PC-3 (cell line): ENCODE measurements around the gene SLC38A3. TPM values are rescaled to one million over a fixed set of nuclear protein-coding genes. Genes with fewer than 3 reads are reported as not detected.

Experiments
- ATAC-seq: fragments of 200-7000 bp; cut with Tn5 transposase; 2 replicates; pipeline ENCODE4 v1.9.1; 2020; ENCODE audit warnings: mild to moderate bottlenecking, moderate library complexity
- BruUV-seq: library from RNA; stranded (reverse); fragments of 400-500 nt; replicated peaks from 2 replicates; lab custom pipeline; 2021; lab: Mats Ljungman, UMichigan
- CTCF ChIA-PET: fragments of 300-600 bp; sonication (Branson Sonifier 250); formaldehyde crosslinking; loops from one replicate; lab custom pipeline; 2022; ENCODE audit warnings: antibody characterized with exemption; lab: Charles Lee
- POLR2A ChIA-PET: fragments of 300-600 bp; sonication (Branson Sonifier 250); formaldehyde crosslinking; loops from one replicate; lab custom pipeline; 2022; ENCODE audit warnings: antibody characterized with exemption; ENCODE audit not compliant: unreplicated experiment; lab: Charles Lee
- DNase-seq: peaks from one replicate; pipeline ENCODE4 v3.0.0-alpha.2; 2015
- H2AFZ ChIP-seq: fragments of 300-600 bp; sonication (generic); 2 replicates; pipeline ENCODE4 v1.6.0; 2016; ENCODE audit warnings: antibody characterized with exemption, low read length
- H3F3A ChIP-seq: fragments of 300-600 bp; sonication (generic); one replicate; pipeline ENCODE4 v1.6.0; 2017; ENCODE audit warnings: antibody characterized with exemption, low read length, control low read depth, mild to moderate bottlenecking; ENCODE audit not compliant: unreplicated experiment
- H3K27ac ChIP-seq: fragments of 300-600 bp; sonication (generic); 2 replicates; pipeline ENCODE4 v1.5.1; 2016; ENCODE audit warnings: mild to moderate bottlenecking, low read length
- H3K27me3 ChIP-seq: fragments of 300-600 bp; sonication (generic); 2 replicates; pipeline ENCODE4 v1.6.1; 2016; ENCODE audit warnings: low read length, mixed read lengths
- H3K36me3 ChIP-seq: fragments of 300-600 bp; sonication (generic); 2 replicates; pipeline ENCODE4 v1.6.1; 2016; ENCODE audit warnings: low read depth, mixed run types, low read length, mixed read lengths
- H3K4me1 ChIP-seq: fragments of 300-600 bp; sonication (generic); 2 replicates; pipeline ENCODE4 v1.5.1; 2016; ENCODE audit warnings: low read length; ENCODE audit not compliant: insufficient read depth
- H3K4me2 ChIP-seq: fragments of 300-600 bp; sonication (generic); 2 replicates; pipeline ENCODE4 v1.6.0; 2016; ENCODE audit warnings: low read length
- H3K4me3 ChIP-seq: fragments of 300-600 bp; sonication (generic); 2 replicates; pipeline ENCODE4 v1.5.1; 2016; ENCODE audit warnings: mild to moderate bottlenecking, low read length, mixed read lengths
- H3K79me2 ChIP-seq: fragments of 300-600 bp; sonication (generic); 2 replicates; pipeline ENCODE4 v1.6.1; 2017; ENCODE audit warnings: low read length, mixed read lengths
- H3K9ac ChIP-seq: fragments of 300-600 bp; sonication (generic); 2 replicates; pipeline ENCODE4 v1.6.0; 2016; ENCODE audit warnings: mild to moderate bottlenecking, low read length
- H3K9me2 ChIP-seq: fragments of 300-600 bp; sonication (generic); replicated peaks from 2 replicates; pipeline ENCODE4 v1.6.1; 2016; ENCODE audit warnings: mixed run types, low read length, mixed read lengths
- H3K9me3 ChIP-seq: fragments of 300-600 bp; sonication (generic); 2 replicates; pipeline ENCODE4 v1.6.1; 2016; ENCODE audit warnings: low read length, mixed read lengths
- H4K20me1 ChIP-seq: fragments of 300-600 bp; sonication (generic); 2 replicates; pipeline ENCODE4 v1.6.1; 2016; ENCODE audit warnings: low read length, mixed read lengths
- CTCF ChIP-seq: fragments of 300-600 bp; sonication (generic); conservative IDR thresholded peaks from 2 replicates; pipeline ENCODE4 v1.5.1; 2017; ENCODE audit warnings: antibody characterized with exemption, low read depth, mild to moderate bottlenecking, low read length
- EZH2 ChIP-seq: fragments of 300-600 bp; sonication (generic); IDR thresholded peaks from one replicate; pipeline ENCODE4 v1.6.1; 2017; ENCODE audit warnings: antibody characterized with exemption, mild to moderate bottlenecking, low read length; ENCODE audit not compliant: unreplicated experiment
- EZH2phosphoT487 ChIP-seq: fragments of 300-600 bp; sonication (generic); IDR thresholded peaks from 2 replicates; pipeline ENCODE4 v1.6.1; 2018; ENCODE audit warnings: mild to moderate bottlenecking, antibody characterized with exemption, low read length, borderline replicate concordance
- intact Hi-C: fragments of 100-400 bp; cut with micrococcal nuclease; formaldehyde crosslinking; loops from 2 replicates; pipeline ENCODE4 v1.9.0; 2023
- total RNA-seq: library from RNA; depleted of rRNA; stranded (reverse); fragments of >200 nt; gene quantifications from 2 replicates; pipeline ENCODE4 v1.2.3, GENCODE V29; 2014

SLC38A3 gene
- total RNA-seq, 1 experiment from 2014 or later = 3.3 TPM

GRCh38 chr3:50160561-50160983 is 44.5 kb upstream of the SLC38A3 start:
- H3K27me3 ChIP-seq = no peaks in the 10 kb centered on the region
- intact Hi-C loops = no loop called here
- no peak overlapping the region for H3K4me3 ChIP-seq
- H2AFZ ChIP-seq = no peak overlapping the region
- H3K9ac ChIP-seq = 0 out of 2 replicates have a peak overlapping the region, but pooled peaks have one; percentile 22
- no peak for DNase-seq
- no peaks in the 10 kb centered on the region for H3F3A ChIP-seq
- ChIA-PET CTCF (no interaction called here), POLR2A (no interaction called here)
- no peaks in the 10 kb centered on the region for H3K9me3 ChIP-seq
- peaks cover 40% of the 10 kb centered on the region for H3K79me2 ChIP-seq
- peaks cover 86% of the 10 kb centered on the region for H3K4me1 ChIP-seq
- ATAC-seq = no peak
- H3K36me3 ChIP-seq = no peaks in the 10 kb centered on the region
- H4K20me1 ChIP-seq = 0 out of 2 replicates have a peak, but pooled peaks cover 10% of the 10 kb centered on the region
- no TSS peak for BruUV-seq
- H3K27ac ChIP-seq = no peak overlapping the region; the same call in 1 of the 2 replicates
- H3K4me2 ChIP-seq = 0 out of 2 replicates have a peak overlapping the region, but pooled peaks have one; percentile 58
- no peaks in the 10 kb centered on the region for H3K9me2 ChIP-seq
- TF ChIP-seq EZH2 (no peak), EZH2phosphoT487 (no peak), CTCF (no peak)

- Histone ChIP-seq H3K4me2 (peak overlapping the region; percentile 58), H3K27me3 (no peaks in the 10 kb centered on the region), H3K4me3 (no peak overlapping the region), H2AFZ (no peak overlapping the region), H3K27ac (peak overlapping the region; percentile 99), H3K79me2 (peaks cover 36% of the 10 kb centered on the region), H3K9ac (peak overlapping the region; percentile 22; the same call in 1 of the 2 replicates), H3F3A (no peaks in the 10 kb centered on the region), H4K20me1 (0 out of 2 replicates have a peak, but pooled peaks cover 3% of the 10 kb centered on the region), H3K9me3 (no peaks in the 10 kb centered on the region), H3K36me3 (no peaks in the 10 kb centered on the region), H3K4me1 (peaks cover 87% of the 10 kb centered on the region), H3K9me2 (no peaks in the 10 kb centered on the region)
- BruUV-seq = no TSS peak
- ChIA-PET CTCF (no interaction called here), POLR2A (no interaction called here)
- ATAC-seq (peak; percentile 10), DNase-seq (peak; percentile 65)
- TF ChIP-seq CTCF = no peak
- TF ChIP-seq EZH2 = no peak
- no peak for TF ChIP-seq EZH2phosphoT487
- intact Hi-C loops = no loop called here
These were observed 43.8 kb upstream of the SLC38A3 start for GRCh38 chr3:50161320-50161719.

- Histone ChIP-seq H3K27me3 (no peaks in the 10 kb centered on the region), H3K9ac (peak overlapping the region; percentile 13; the same call in 1 of the 2 replicates), H3K9me2 (no peaks in the 10 kb centered on the region), H4K20me1 (no peaks in the 10 kb centered on the region), H3K4me1 (peaks cover 87% of the 10 kb centered on the region), H3K4me3 (no peak overlapping the region), H3K27ac (peak overlapping the region; percentile 99), H3K4me2 (peak overlapping the region; percentile 58), H2AFZ (no peak overlapping the region), H3K79me2 (peaks cover 35% of the 10 kb centered on the region), H3K9me3 (no peaks in the 10 kb centered on the region), H3F3A (no peaks in the 10 kb centered on the region), H3K36me3 (no peaks in the 10 kb centered on the region)
- no TSS peak for BruUV-seq
- TF ChIP-seq CTCF = no peak
- no peak for TF ChIP-seq EZH2phosphoT487
- no peak for TF ChIP-seq EZH2
- ATAC-seq (no peak), DNase-seq (no peak)
- intact Hi-C loops = no loop called here
- POLR2A ChIA-PET = no interaction called here
- CTCF ChIA-PET = no interaction called here
These were observed 42.8 kb upstream of the SLC38A3 start for GRCh38 chr3:50162034-50162883.
